Measurements from ENCODE around the gene CCT5.
"Not testable (repeated sequence)": the region's sequence is repeated elsewhere in the genome, so short reads cannot be mapped to it uniquely, and the experiment has no call there.

Gene CCT5

GRCh38 chr5:10301842-10302610 lies 51.9 kb downstream of the CCT5 start:
- no peak for DNase-seq (ENCODE audit: low spot score)

GRCh38 chr5:10303201-10303600 lies 53.1 kb downstream of the CCT5 start:
- no peak for DNase-seq (ENCODE audit: low spot score)

DNA sequence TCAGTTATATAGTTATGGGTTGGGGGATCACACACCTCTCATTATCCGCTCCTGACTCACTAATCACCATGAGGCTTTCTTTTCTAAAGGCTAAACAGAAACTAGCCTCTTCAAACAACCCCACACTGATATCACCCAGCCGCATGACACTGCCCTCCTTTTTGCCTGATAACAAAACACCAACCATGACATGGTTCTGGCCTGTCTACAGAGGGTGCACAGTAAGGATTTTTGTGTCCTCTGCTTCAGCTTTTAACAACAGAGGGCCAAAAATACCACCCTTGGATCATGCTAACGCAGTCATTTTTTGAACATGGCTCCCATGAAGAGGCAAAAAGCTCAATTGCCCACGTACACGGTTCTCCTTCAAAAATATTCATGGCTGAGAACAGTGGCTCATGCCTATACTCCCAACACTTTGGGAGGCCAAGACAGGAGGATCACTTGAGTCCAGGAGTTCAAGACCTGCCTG lies 53.7 kb downstream of the CCT5 start:
- no peak for DNase-seq (ENCODE audit: low spot score)

DNA sequence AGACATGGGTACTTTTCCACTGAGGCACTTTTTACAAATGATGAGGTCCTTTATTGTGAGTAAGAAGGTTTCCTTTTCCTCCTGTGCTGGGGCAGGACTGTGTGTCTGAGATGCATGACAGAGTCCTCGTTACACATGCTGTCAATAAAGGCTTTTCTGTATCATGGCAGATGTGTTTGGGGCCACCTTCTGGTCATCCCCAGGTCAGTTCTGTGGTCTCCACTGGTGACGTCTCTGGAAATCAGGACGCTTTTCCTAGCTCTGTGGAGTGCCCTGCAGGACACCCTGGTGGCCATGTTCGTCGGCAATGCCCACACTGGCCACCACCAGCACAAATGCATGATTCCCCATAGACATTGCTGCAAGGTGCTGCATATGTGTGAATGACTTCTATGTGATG lies 54.9 kb downstream of the CCT5 start:
- no peak for DNase-seq (ENCODE audit: low spot score)

GRCh38 chr5:10306114-10306513 lies 56.0 kb downstream of the CCT5 start:
- DNase-seq (ENCODE audit: low spot score), result no peak

DNA sequence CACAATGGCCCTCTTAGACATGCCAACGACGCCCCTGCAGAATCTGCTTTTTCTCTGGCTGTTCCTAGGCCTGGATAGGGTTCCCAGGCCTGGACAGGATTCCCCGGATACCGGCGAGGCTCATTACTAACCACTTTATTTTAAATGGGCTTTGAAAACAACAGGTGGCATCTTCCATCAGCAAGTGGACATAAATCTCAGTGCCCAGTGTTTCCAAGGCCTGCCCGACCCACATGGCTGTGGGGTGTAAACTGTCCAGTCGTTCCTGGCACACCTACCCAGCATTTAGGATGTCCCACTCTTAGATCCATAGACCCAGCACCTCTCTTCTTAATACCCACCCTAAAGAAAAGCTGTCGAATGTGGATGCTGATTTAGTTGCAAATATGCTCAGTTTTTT lies 56.7 kb downstream of the CCT5 start:
- DNase-seq (ENCODE audit: low spot score), result no peak

DNA sequence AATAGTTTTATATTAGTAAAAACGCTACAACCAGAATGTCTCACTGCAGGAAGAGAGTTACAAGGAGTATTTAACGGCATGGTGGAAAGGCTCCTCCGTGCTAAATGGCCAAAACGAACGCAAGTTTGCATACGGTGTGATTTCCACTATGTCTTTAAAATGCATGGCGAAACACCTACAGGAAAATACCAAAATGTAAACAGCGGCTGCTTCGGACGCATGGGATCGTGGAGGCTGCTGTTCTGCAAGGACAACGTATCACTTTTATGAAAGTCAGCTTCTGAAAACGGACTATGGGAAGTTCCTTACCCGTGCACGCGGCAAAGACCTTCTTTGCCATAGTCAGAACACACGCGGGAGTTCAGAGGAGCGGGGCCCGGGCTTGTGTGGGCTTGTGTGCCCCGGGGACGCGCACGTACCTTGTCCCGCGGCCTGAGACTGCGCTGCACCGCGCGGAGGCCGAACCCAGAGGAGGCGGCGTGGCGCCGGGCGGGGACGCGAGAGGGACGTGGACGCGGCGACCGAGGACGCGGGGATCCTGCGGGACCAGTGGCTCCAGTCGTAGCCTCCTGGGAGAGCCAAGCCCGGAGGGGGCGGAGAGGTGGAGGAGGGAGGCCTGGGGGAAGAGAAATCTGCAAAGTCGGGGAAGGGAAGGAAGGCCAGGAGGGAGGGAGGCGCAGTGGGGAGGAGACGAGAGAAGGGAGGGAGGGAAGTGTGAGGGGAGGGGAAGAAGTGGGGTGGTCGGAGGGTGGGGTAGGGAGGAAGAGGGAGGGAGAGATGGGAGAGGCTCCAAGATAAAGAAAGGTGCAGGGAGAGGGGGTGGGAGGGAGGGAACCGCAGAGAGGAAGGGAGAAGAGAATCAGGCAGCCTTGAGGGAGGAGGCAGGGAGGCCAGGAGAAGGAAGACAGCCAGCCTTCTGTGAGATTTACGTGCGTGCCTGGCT lies 57.4 kb downstream of the CCT5 start, which contains the start of gene CMBL:
CMBL (minus strand) TSS at position 697 of the 943 bp plus-strand sequence. CDS start 17,140 bp downstream, outside the sequence.
- DNase-seq (ENCODE audit: low spot score), result peak; percentile 51

- no peak for DNase-seq (ENCODE audit: low spot score)
Measured at GRCh38 chr5:10308844-10309243, 58.8 kb downstream of the CCT5 start.

GRCh38 chr5:10310066-10310779 lies 60.1 kb downstream of the CCT5 start:
- no peak for DNase-seq (ENCODE audit: low spot score)

- not testable (repeated sequence) for DNase-seq (ENCODE audit: low spot score)
Measured at GRCh38 chr5:10310835-10311570, 60.9 kb downstream of the CCT5 start.

- DNase-seq (ENCODE audit: low spot score), result no peak
Measured at GRCh38 chr5:10311595-10312425, 61.7 kb downstream of the CCT5 start.

- no peak for DNase-seq (ENCODE audit: low spot score)
Measured at GRCh38 chr5:10315201-10315600, 65.1 kb downstream of the CCT5 start.
